HCT116 (cell line): Measurements from ENCODE around the gene PACRG. TPM values are rescaled to one million over a fixed set of nuclear protein-coding genes. Genes with fewer than 3 reads are reported as not detected.

ENCODE experiments used
- ATAC-seq: fragments of 200-7000 bp; cut with Tn5 transposase; 2 replicates; pipeline ENCODE4 v1.9.1; 2020; ENCODE audit warnings: mild to moderate bottlenecking, moderate library complexity
- BruUV-seq: library from RNA; stranded (reverse); fragments of 400-500 nt; replicated peaks from 2 replicates; lab custom pipeline; 2021; lab: Mats Ljungman, UMichigan
- CTCF ChIA-PET: fragments of 300-600 bp; sonication (Branson Sonifier 250); formaldehyde crosslinking; loops from one replicate; lab custom pipeline; 2021; ENCODE audit warnings: antibody characterized with exemption; lab: Charles Lee
- POLR2A ChIA-PET: fragments of 300-600, 350-600 bp; sonication (Branson Sonifier 250); formaldehyde crosslinking; loops from one replicate; lab custom pipeline; 2021; ENCODE audit warnings: antibody characterized with exemption; lab: Charles Lee
- RAD21 ChIA-PET, 2 experiments: fragments of 300-600 bp; sonication (Branson Sonifier 250); formaldehyde crosslinking; loops; one replicate each; lab custom pipeline; 2023; ENCODE audit warnings: low total read pairs in 2 of 2; ENCODE audit not compliant: uncharacterized antibody in 2 of 2, unreplicated experiment in 2 of 2, low non-redundant PET in 1 of 2; lab: Charles Lee
- DNase-seq: peaks from one replicate; pipeline ENCODE4 v3.0.0-alpha.2; 2010; ENCODE audit warnings: low read depth, low spot score
- H2AFZ ChIP-seq: fragments of 200-600 bp; shearing (Covaris generic), sonication (generic); 2 replicates; pipeline ENCODE4 v1.6.1; 2017; ENCODE audit warnings: low read depth, mixed run types, mixed read lengths, antibody characterized with exemption, low read length; ENCODE audit not compliant: poor library complexity, severe bottlenecking
- H3K27ac ChIP-seq: 2 replicates; pipeline ENCODE4 v1.5.1; 2012; ENCODE audit warnings: low read depth, low read length
- H3K27me3 ChIP-seq: fragments of 200-600 bp; sonication (generic); 2 replicates; pipeline ENCODE4 v1.6.1; 2016; ENCODE audit warnings: mixed run types, low read length, mixed read lengths; ENCODE audit not compliant: insufficient read depth
- H3K36me3 ChIP-seq, 2 experiments: fragments of 200-500 bp in 1 of 2; fragments of 200-600 bp in 1 of 2; sonication (Bioruptor generic) in 1 of 2; sonication (generic) in 1 of 2; 2 replicates each; pipeline versions ENCODE4 v1.5.1 to v1.6.1; 2014 to 2016; ENCODE audit warnings: low read length in 2 of 2, inconsistent platforms in 1 of 2, mixed read lengths in 1 of 2, mixed run types in 1 of 2; ENCODE audit not compliant: insufficient read depth in 2 of 2, control insufficient read depth in 1 of 2
- H3K4me1 ChIP-seq, 2 experiments: fragments of 200-600 bp in 1 of 2; sonication (generic) in 1 of 2; 2 replicates each; pipeline versions ENCODE4 v1.5.1 to v1.6.1; 2012 to 2017; ENCODE audit warnings: low read length in 2 of 2, inconsistent platforms in 1 of 2, mild to moderate bottlenecking in 1 of 2, mixed read lengths in 1 of 2, mixed run types in 1 of 2, moderate library complexity in 1 of 2; ENCODE audit not compliant: insufficient read depth in 2 of 2, control insufficient read depth in 1 of 2
- H3K4me2 ChIP-seq: fragments of 200-600 bp; sonication (generic); 2 replicates; pipeline ENCODE4 v1.6.1; 2017; ENCODE audit warnings: mixed run types, low read length, mixed read lengths
- H3K4me3 ChIP-seq, 2 experiments: fragments of 200-600 bp in 1 of 2; sonication (generic) in 1 of 2; replicated peaks in 1 of 2; 2 replicates each; pipeline ENCODE4 v1.5.1; 2011 to 2016; ENCODE audit warnings: low read length in 2 of 2, control low read depth in 1 of 2, low read depth in 1 of 2, mild to moderate bottlenecking in 1 of 2, mixed read lengths in 1 of 2, mixed run types in 1 of 2
- H3K79me2 ChIP-seq: fragments of 200-600 bp; sonication (generic); 2 replicates; pipeline ENCODE4 v1.6.1; 2017; ENCODE audit warnings: mild to moderate bottlenecking, mixed run types, low read length, moderate library complexity, mixed read lengths; ENCODE audit not compliant: insufficient read depth
- H3K9ac ChIP-seq: fragments of 200-600 bp; sonication (generic); 2 replicates; pipeline ENCODE4 v1.6.1; 2016; ENCODE audit warnings: low read length, mixed read lengths
- H3K9me2 ChIP-seq: fragments of 200-600 bp; sonication (generic), shearing (Covaris generic); 2 replicates; pipeline ENCODE4 v1.6.1; 2017; ENCODE audit warnings: mixed run types, mild to moderate bottlenecking, moderate library complexity; ENCODE audit not compliant: insufficient read depth
- H3K9me3 ChIP-seq, 2 experiments: fragments of 200-500 bp in 1 of 2; fragments of 200-600 bp in 1 of 2; sonication (Bioruptor generic) in 1 of 2; sonication (generic) in 1 of 2; 2 replicates each; pipeline ENCODE4 v1.6.1; 2014 to 2017; ENCODE audit warnings: low read length in 2 of 2, mixed read lengths in 2 of 2, inconsistent platforms in 1 of 2, low read depth in 1 of 2, mild to moderate bottlenecking in 1 of 2, mixed run types in 1 of 2, moderate library complexity in 1 of 2; ENCODE audit not compliant: control insufficient read depth in 1 of 2, insufficient read depth in 1 of 2
- H4K20me1 ChIP-seq: fragments of 200-600 bp; sonication (generic), shearing (Covaris generic); 2 replicates; pipeline ENCODE4 v1.6.1; 2017; ENCODE audit warnings: mixed run types, mild to moderate bottlenecking, moderate library complexity; ENCODE audit not compliant: insufficient read depth
- ATF3 ChIP-seq: IDR thresholded peaks from 2 replicates; pipeline ENCODE4 v1.6.1; 2012
- CBX3 ChIP-seq: IDR thresholded peaks from 2 replicates; pipeline ENCODE4 v1.6.1; 2012; ENCODE audit warnings: low read depth
- CEBPB ChIP-seq: IDR thresholded peaks from 2 replicates; pipeline ENCODE4 v1.6.1; 2012; ENCODE audit warnings: low read depth
- CTCF ChIP-seq, 3 experiments: fragments of 200-600 bp in 1 of 3; sonication (generic) in 1 of 3; IDR thresholded peaks in 2 of 3; conservative IDR thresholded peaks in 1 of 3; 2 replicates each; pipeline ENCODE4 v1.5.1; 2012 to 2017; ENCODE audit warnings: low read depth in 2 of 3, low read length in 2 of 3, antibody characterized with exemption in 1 of 3, borderline replicate concordance in 1 of 3, control low read depth in 1 of 3, mild to moderate bottlenecking in 1 of 3, mixed read lengths in 1 of 3, mixed run types in 1 of 3, moderate library complexity in 1 of 3; ENCODE audit not compliant: insufficient read depth in 1 of 3
- EGR1 ChIP-seq: IDR thresholded peaks from 2 replicates; pipeline ENCODE4 v1.6.1; 2012; ENCODE audit warnings: low read depth
- EZH2phosphoT487 ChIP-seq: fragments of 200-600 bp; IDR thresholded peaks from 2 replicates; pipeline ENCODE4 v1.6.1; 2018; ENCODE audit warnings: antibody characterized with exemption, borderline replicate concordance
- FOSL1 ChIP-seq: IDR thresholded peaks from 2 replicates; pipeline ENCODE4 v1.6.1; 2012; ENCODE audit warnings: low read depth
- POLR2AphosphoS5 ChIP-seq: IDR thresholded peaks from 2 replicates; pipeline ENCODE4 v1.6.1; 2011; ENCODE audit warnings: mild to moderate bottlenecking, low read depth, low read length, moderate library complexity
- SIN3A ChIP-seq: IDR thresholded peaks from 2 replicates; pipeline ENCODE4 v1.6.1; 2012; ENCODE audit warnings: low read depth
- SP1 ChIP-seq: IDR thresholded peaks from 2 replicates; pipeline ENCODE4 v1.6.1; 2012; ENCODE audit warnings: low read depth
- SRF ChIP-seq: IDR thresholded peaks from 2 replicates; pipeline ENCODE4 v1.6.1; 2012; ENCODE audit warnings: low read depth
- TCF7L2 ChIP-seq: IDR thresholded peaks from 2 replicates; pipeline ENCODE4 v1.7.0; 2011; ENCODE audit warnings: borderline replicate concordance, inconsistent platforms; ENCODE audit not compliant: insufficient read depth, insufficient read length; ENCODE audit errors: extremely low read depth
- YY1 ChIP-seq: IDR thresholded peaks from 2 replicates; pipeline ENCODE4 v1.6.1; 2011; ENCODE audit warnings: low read length, low read depth, moderate library complexity, mild to moderate bottlenecking; ENCODE audit not compliant: insufficient replicate concordance; ENCODE audit errors: extremely low read depth
- ZFX ChIP-seq: fragments of 450-650 bp; IDR thresholded peaks from 2 replicates; pipeline ENCODE4 v1.6.1; 2017
- ZNF274 ChIP-seq: fragments of 200-500 bp; sonication (Bioruptor generic); IDR thresholded peaks from 2 replicates; pipeline ENCODE4 v1.6.1; 2014; ENCODE audit warnings: mild to moderate bottlenecking, low read depth, low read length, inconsistent platforms
- intact Hi-C: fragments of 100-400 bp; cut with micrococcal nuclease; formaldehyde crosslinking; loops from 2 replicates; pipeline ENCODE4 v1.10.0; 2022
- total RNA-seq: library from RNA; stranded (reverse); gene quantifications from one replicate; pipeline ENCODE4 v1.2.1, GENCODE V29; 2021; ENCODE audit not compliant: unreplicated experiment
- TF ChIP-seq, protein P1 (sequence below): IDR thresholded peaks from 2 replicates; pipeline ENCODE4 v1.6.1; 2011; ENCODE audit warnings: mild to moderate bottlenecking, low read length, moderate library complexity; ENCODE audit not compliant: insufficient replicate concordance; ENCODE audit errors: extremely low read depth

Gene PACRG
- total RNA-seq, 1 experiment from 2014 or later: 0.71 TPM

GRCh38 chr6:162852840-162853577, 125.2 kb downstream of the PACRG start:
- no peak for TF ChIP-seq FOSL1
- TF ChIP-seq TCF7L2: no peak
- no peak for TF ChIP-seq SP1
- TF ChIP-seq CBX3: no peak
- no peak for ATAC-seq
- ChIA-PET RAD21 (no interaction called here), CTCF (no interaction called here), POLR2A (no interaction called here)
- peaks cover 0 to 8% of the 10 kb centered on the region in 2 experiments; a peak in 1 of 4 replicates for H3K4me1 ChIP-seq
- H3K9me3 ChIP-seq: no peaks in the 10 kb centered on the region; a peak in 1 of 4 replicates
- DNase-seq: no peak
- H3K79me2 ChIP-seq: no peaks in the 10 kb centered on the region
- H2AFZ ChIP-seq: no peak overlapping the region
- BruUV-seq: no TSS peak
- no peaks in the 10 kb centered on the region for H4K20me1 ChIP-seq
- H3K27ac ChIP-seq: no peak overlapping the region
- no peaks in the 10 kb centered on the region for H3K27me3 ChIP-seq
- no peaks in the 10 kb centered on the region for H3K36me3 ChIP-seq
- H3K4me3 ChIP-seq: no peak overlapping the region
- intact Hi-C loops: no loop called here
- H3K9ac ChIP-seq: no peak overlapping the region
- H3K9me2 ChIP-seq: no peaks in the 10 kb centered on the region
- no peak overlapping the region for H3K4me2 ChIP-seq

GRCh38 chr6:162854228-162854627, 126.5 kb downstream of the PACRG start:
- H4K20me1 ChIP-seq: no peaks in the 10 kb centered on the region
- H3K27ac ChIP-seq: no peak overlapping the region
- H3K27me3 ChIP-seq: no peaks in the 10 kb centered on the region
- ATAC-seq (no peak), DNase-seq (no peak)
- no peaks in the 10 kb centered on the region for H3K79me2 ChIP-seq
- ChIA-PET CTCF (no interaction called here), POLR2A (no interaction called here), RAD21 (no interaction called here)
- intact Hi-C loops: no loop called here
- BruUV-seq: no TSS peak
- no peak overlapping the region for H3K4me3 ChIP-seq
- H3K36me3 ChIP-seq: no peaks in the 10 kb centered on the region
- no peaks in the 10 kb centered on the region; a peak in 1 of 4 replicates for H3K9me3 ChIP-seq
- no peak overlapping the region for H3K4me2 ChIP-seq
- H3K4me1 ChIP-seq: peaks cover 0 to 8% of the 10 kb centered on the region in 2 experiments; a peak in 1 of 4 replicates
- no peak overlapping the region for H3K9ac ChIP-seq
- no peaks in the 10 kb centered on the region for H3K9me2 ChIP-seq
- no peak overlapping the region for H2AFZ ChIP-seq
- TF ChIP-seq TCF7L2: no peak
- no peak for TF ChIP-seq POLR2AphosphoS5
- TF ChIP-seq SRF: no peak
- no peak for TF ChIP-seq EGR1
- no peak for TF ChIP-seq CTCF (IDR thresholded peaks at IDR 0.05 in 2 of 3, conservative IDR thresholded peaks at IDR 0.05 in 1 of 3; ENCODE audit: borderline replicate concordance in 1 of 3, insufficient read depth in 1 of 3, low read depth in 2 of 3, low read length in 2 of 3)
- no peak for TF ChIP-seq ATF3
- TF ChIP-seq, protein P1, sequence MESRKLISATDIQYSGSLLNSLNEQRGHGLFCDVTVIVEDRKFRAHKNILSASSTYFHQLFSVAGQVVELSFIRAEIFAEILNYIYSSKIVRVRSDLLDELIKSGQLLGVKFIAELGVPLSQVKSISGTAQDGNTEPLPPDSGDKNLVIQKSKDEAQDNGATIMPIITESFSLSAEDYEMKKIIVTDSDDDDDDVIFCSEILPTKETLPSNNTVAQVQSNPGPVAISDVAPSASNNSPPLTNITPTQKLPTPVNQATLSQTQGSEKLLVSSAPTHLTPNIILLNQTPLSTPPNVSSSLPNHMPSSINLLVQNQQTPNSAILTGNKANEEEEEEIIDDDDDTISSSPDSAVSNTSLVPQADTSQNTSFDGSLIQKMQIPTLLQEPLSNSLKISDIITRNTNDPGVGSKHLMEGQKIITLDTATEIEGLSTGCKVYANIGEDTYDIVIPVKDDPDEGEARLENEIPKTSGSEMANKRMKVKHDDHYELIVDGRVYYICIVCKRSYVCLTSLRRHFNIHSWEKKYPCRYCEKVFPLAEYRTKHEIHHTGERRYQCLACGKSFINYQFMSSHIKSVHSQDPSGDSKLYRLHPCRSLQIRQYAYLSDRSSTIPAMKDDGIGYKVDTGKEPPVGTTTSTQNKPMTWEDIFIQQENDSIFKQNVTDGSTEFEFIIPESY: no peak
- no peak for TF ChIP-seq CEBPB
- no peak for TF ChIP-seq ZNF274
- TF ChIP-seq CBX3: no peak
- TF ChIP-seq SP1: no peak
- TF ChIP-seq YY1: no peak
- no peak for TF ChIP-seq ZFX
- no peak for TF ChIP-seq SIN3A
- TF ChIP-seq FOSL1: no peak
- no peak for TF ChIP-seq EZH2phosphoT487
